GM06990 (cell line): ENCODE data around the gene S100B.

Source experiments
- DNase-seq: peaks from one replicate; pipeline ENCODE4 v3.0.0-alpha.2; 2011; ENCODE audit not compliant: insufficient read length; ENCODE audit errors: extremely low read depth
- H3K27me3 ChIP-seq: replicated peaks from 2 replicates; pipeline ENCODE4 v1.6.0; 2011; ENCODE audit warnings: low read length; ENCODE audit not compliant: control insufficient read depth, insufficient read depth
- H3K36me3 ChIP-seq: 2 replicates; pipeline ENCODE4 v1.5.1; 2011; ENCODE audit warnings: low read length; ENCODE audit not compliant: control insufficient read depth, insufficient read depth
- H3K4me3 ChIP-seq: replicated peaks from 2 replicates; pipeline ENCODE4 v1.5.1; 2011; ENCODE audit warnings: low read depth, mild to moderate bottlenecking, control low read depth, low read length
- CTCF ChIP-seq: IDR thresholded peaks from 2 replicates; pipeline ENCODE4 v1.5.1; 2011; ENCODE audit warnings: low read length, control low read depth, mild to moderate bottlenecking, inconsistent platforms; ENCODE audit not compliant: insufficient read depth, poor library complexity, severe bottlenecking

Gene S100B

GRCh38 chr21:46564391-46564790, 40.5 kb downstream of the S100B start:
- no peaks in the 10 kb centered on the region for H3K27me3 ChIP-seq
- H3K36me3 ChIP-seq = peaks cover 32% of the 10 kb centered on the region
- H3K4me3 ChIP-seq = no peak overlapping the region
- no peak for TF ChIP-seq CTCF
- DNase-seq = no peak

GRCh38 chr21:46562964-46563607, 41.8 kb downstream of the S100B start:
- no peak for DNase-seq
- Histone ChIP-seq H3K27me3 (no peaks in the 10 kb centered on the region), H3K4me3 (no peak overlapping the region), H3K36me3 (peaks cover 32% of the 10 kb centered on the region)
- no peak for TF ChIP-seq CTCF

GRCh38 chr21:46562472-46562871, 42.4 kb downstream of the S100B start:
- Histone ChIP-seq H3K36me3 (peaks cover 33% of the 10 kb centered on the region), H3K4me3 (no peak overlapping the region), H3K27me3 (no peaks in the 10 kb centered on the region)
- TF ChIP-seq CTCF = no peak
- DNase-seq = no peak

GRCh38 chr21:46561445-46562090, 43.3 kb downstream of the S100B start:
- Histone ChIP-seq H3K27me3 (no peaks in the 10 kb centered on the region), H3K4me3 (no peak overlapping the region), H3K36me3 (peaks cover 25% of the 10 kb centered on the region)
- DNase-seq = no peak
- TF ChIP-seq CTCF = no peak

- Histone ChIP-seq H3K27me3 (no peaks in the 10 kb centered on the region), H3K4me3 (no peak overlapping the region), H3K36me3 (peaks cover 23% of the 10 kb centered on the region)
- no peak for TF ChIP-seq CTCF
- DNase-seq = no peak
Observed at GRCh38 chr21:46560568-46561444, 44.1 kb downstream of the S100B start.
